HT1080 (cell line): Measurements from ENCODE around the gene GLRA3. TPM values are rescaled to one million over a fixed set of nuclear protein-coding genes. Genes with fewer than 3 reads are reported as not detected.
"Not testable (repeated sequence)": the region's sequence is repeated elsewhere in the genome, so short reads cannot be mapped to it uniquely, and the experiment has no call there.

ENCODE experiments used
- DNase-seq: peaks from one replicate; pipeline ENCODE4 v3.0.0-alpha.2; 2015; ENCODE audit warnings: low read depth
- total RNA-seq: library from RNA; depleted of rRNA; stranded (reverse); fragments of >200 nt; shearing (Covaris generic); gene quantifications from 2 replicates; pipeline ENCODE4 v1.2.3, GENCODE V29; 2014

The GLRA3 gene
- total RNA-seq, 1 experiment from 2014 or later: not detected

DNA sequence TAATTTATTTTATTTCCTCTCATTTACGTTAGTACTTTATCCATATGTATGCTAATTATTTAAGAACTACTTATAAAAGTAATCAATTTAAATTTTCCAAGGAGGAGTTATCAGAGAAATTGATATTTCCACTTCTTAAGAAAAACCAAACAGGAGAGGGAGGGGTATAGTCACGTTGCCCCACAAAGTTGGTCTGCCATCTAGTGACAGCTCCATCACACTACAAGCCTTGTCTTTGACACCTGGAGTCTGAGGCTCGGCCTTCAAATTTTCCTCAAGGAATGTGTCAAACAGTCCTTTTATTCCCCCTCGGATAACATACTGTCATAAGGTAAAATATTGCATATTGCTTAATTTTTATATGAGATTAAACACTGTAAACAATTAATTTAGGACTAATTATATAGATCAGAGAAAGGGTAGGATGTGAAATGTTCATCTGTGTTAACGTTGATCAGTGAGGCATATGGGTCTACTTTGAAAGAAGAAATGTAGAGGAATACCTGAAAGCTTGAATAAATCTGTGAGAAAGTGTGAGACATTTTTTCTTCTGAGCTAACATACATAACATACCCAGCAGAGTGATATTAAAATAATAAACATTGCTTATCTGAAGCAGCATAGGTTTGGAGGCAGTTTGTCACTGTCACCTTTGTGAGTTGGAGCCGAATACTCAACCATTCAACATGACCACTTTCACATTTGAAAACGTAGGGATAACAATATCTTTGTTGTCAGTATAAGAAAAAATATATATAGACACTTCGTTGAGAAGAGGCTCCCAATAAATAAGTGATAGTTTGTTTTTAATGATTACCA lies 114.4 kb downstream of the GLRA3 start:
- DNase-seq: peak; percentile 34

- no peak for DNase-seq
Observed at GRCh38 chr4:174713821-174714220, 115.2 kb downstream of the GLRA3 start.

DNA sequence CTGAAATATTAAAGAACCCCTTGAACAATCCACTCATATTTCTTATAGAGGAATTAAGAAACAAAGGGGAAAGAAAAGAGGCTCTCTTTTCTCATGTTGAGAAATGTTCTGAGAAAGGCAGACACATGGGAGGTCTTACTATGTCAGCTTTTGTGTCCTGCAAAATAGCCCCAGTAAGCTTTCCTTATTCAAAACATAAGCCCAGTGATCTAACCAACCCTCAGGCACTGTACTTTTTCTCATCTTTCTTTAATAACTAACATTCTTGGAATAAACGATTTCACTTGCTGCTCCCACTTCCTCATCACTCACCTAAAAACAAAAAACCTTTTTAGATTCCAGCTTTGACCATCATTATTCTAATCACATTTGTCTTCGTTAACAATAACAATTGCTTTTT lies 115.9 kb downstream of the GLRA3 start:
- no peak for DNase-seq

- no peak for DNase-seq
Observed at GRCh38 chr4:174709526-174709925, 119.5 kb downstream of the GLRA3 start.

DNA sequence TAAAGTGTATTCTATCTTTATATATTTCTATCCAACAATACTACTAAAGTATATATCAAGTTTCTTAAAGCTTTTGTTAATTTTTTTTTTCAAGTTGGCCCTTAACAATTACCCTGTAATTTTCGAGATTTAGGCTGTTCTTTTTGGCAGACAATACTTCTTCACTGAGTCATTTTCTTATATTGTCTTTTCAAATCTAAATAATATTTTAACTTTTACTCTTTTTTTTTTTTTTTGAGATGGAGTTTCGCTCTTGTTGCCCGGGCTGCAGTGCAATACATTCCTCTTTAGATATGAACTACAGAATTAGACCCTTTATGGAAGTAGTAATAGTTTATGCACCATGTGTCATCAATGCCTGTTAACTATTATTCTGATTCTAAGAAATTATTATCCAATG lies 120.7 kb downstream of the GLRA3 start:
- no peak for DNase-seq

DNA sequence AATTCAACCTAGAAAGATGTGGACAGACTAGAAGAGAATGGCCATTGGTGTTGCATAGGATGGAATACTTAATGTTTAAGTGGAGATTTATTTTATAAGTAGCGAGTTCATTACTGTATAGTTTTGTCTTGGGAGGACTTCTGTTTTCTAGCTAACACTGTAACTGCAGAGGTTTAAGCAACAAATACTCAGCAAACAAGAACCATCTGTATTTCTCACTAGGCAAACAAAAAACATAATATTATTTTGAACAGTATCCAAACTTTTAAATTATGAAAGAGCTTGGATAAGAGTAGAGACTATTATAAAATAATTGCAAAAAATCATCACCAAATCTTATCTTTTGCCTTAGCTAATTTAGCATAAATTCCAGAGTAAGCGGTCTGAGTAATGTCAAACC lies 121.1 kb downstream of the GLRA3 start:
- no peak for DNase-seq

DNA sequence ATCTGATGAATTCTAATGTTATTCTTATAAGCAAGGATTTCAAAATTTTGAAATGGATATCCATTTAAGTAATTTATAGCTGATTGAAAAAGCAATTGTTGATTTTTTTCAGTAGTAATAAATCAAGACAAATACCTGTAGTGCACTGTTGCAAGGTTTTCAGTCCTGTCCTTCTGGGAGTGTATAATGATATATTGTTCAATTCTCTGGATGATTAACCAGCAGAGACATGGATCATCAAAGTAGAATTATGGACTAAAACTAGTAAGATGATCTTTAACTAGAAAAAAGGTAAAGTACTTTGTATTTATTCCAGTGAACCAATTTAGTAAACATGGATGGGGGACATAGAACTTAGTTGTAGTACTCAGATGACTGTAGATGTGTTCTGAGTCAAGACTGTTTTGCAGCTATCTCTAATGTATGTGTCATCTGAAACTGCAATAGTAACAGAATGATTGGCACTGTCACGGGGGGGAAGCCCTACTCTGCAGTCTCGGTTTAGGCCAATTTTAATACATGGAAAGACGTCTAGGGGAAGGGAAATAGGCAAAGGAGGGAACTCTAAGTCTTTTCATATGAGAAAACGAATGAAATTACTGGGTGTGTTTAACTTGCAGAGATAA lies 121.9 kb downstream of the GLRA3 start:
- DNase-seq: no peak

GRCh38 chr4:174702979-174703478 lies 126.0 kb downstream of the GLRA3 start:
- DNase-seq: no peak

DNA sequence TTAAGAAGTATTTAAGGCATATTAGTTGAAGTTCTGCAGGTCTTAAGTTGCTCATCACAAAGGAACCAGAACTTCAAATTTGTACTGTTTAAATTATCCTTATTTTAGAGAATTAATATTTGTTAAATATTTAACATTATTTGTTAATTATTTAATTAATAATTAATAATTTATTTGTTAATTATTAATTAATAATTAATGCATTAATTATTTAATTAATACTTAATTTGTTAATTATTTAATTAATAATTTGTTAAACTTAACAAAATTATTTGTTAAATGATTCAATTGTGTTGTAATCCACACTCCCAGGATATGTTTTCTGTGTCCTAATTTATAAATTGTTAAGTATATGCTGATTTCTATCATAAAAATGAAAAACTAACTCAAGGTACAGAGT lies 129.4 kb downstream of the GLRA3 start:
- no peak for DNase-seq

GRCh38 chr4:174697896-174698295 lies 131.2 kb downstream of the GLRA3 start:
- DNase-seq: no peak

DNA sequence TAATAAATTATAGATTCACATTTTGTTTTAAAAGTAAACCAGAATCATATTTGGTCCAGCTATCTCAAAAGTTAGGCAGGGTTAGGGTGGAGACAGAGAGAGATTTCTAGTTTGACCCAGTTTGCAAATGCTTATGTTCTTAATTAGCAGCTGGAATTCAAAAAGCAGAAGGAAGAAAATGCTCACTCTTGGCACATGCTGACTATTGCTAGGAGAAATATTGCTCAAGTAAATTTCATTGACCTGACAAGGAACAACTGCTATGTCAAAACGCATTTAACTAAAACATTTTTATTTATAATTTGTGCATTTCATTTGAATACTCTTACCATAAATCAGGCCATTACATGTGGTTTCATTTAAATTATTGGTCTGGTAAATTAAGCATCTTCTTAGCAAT lies 131.8 kb downstream of the GLRA3 start:
- DNase-seq: no peak

DNA sequence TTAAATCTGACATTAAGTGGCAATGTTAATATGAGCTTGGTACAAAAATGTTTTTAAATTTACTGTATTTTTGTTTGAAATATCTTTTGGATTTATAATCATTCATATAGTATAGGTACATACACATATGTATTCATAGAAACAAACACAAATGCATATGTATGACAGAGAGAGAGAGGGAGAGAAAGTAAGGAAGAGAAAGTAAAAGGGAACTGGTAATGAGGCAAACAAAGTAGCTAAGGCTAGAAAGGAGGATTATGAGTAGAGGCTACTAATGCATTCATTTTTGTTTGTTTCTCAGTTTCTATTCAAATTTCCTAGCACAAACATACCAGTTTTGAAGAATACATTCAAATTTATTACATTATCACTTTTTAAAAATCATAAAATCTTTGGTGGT lies 132.4 kb downstream of the GLRA3 start:
- no peak for DNase-seq

DNA sequence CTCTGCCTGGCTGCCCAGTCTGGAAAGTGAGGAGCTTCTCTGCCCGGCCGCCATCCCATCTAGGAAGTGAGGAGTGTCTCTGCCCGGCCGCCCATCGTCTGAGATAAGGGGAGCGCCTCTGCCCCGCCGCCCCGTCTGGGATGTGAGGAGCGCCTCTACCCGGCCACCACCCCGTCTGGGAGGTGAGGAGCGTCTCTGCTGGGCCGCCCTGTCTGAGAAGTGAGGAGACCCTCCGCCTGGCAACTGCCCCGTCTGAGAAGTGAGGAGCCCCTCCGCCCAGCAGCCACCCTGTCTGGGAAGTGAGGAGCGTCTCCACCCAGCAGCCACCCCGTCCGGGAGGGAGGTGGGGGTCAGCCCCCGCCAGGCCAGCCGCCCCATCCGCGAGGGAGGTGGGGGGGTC lies 137.2 kb downstream of the GLRA3 start:
- not testable (repeated sequence) for DNase-seq

- no peak for DNase-seq
Observed at GRCh38 chr4:174690665-174691064, 138.4 kb downstream of the GLRA3 start.

GRCh38 chr4:174689618-174690017 lies 139.4 kb downstream of the GLRA3 start:
- DNase-seq: no peak

- DNase-seq: no peak
Observed at GRCh38 chr4:174686826-174687225, 142.2 kb downstream of the GLRA3 start.

- peak; percentile 66 for DNase-seq
Observed at GRCh38 chr4:174681723-174682300, 147.2 kb downstream of the GLRA3 start.

DNA sequence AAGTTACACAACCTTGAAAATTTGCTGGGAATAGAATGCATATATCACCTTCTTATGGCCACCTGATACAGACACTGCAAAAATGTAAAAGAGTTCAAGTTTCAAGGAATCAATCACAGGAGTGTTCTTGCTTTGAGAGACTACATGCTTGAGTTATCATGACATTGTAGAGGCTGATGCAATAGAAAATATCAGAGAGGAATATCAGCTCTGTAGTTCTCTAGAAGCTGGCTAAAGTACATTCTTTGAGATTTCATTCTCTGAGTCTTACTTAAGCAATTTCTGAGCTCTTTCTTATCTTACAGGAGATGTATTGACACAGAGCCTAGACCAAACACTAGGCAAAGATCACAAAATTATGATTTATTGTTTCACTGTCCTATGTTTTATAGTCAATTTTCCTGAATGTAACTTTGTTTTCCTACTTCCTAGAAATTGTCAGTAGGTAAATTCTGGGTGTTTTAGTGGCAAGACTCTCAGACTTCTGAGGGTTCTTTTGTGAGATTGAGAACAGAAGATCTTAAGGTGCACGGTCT lies 154.7 kb downstream of the GLRA3 start:
- no peak for DNase-seq

DNA sequence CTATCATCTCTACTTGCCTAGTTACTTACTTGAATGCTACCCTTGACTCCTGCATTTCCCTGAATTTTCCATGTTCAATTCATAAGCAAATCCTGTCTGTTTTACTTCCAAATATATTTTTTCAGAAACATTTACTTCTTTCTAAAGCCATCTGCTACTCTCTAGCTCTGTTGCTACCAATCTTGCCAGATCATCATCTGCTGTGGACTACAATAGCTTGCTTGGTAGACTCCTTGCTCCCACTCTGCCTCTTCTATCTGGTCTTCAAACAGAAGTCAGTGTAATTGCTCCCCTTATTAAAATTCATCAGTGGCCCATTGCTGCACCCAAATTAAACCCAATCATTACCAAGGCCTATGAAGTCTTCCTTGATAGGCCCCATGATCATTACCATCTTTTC lies 155.2 kb downstream of the GLRA3 start:
- DNase-seq: no peak

DNA sequence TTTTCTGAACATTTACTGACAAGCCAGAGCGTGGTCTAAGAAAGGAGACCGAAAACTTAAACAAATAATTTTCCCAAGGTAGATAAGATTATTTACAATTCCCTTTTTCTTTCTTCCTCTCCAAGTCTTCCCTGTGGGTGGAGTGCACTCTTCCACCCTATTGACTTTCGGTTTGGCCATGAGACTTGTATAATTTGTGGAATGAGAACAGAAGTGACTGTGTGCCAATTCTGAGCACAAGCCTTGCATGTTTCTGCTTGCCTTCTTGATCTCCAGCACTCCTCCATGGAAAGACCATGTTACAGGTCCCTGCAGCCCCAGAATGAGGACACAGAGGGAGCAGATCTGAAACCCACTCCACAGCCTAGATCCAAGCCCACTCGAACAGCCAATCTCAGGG lies 156.8 kb downstream of the GLRA3 start:
- DNase-seq: no peak

DNA sequence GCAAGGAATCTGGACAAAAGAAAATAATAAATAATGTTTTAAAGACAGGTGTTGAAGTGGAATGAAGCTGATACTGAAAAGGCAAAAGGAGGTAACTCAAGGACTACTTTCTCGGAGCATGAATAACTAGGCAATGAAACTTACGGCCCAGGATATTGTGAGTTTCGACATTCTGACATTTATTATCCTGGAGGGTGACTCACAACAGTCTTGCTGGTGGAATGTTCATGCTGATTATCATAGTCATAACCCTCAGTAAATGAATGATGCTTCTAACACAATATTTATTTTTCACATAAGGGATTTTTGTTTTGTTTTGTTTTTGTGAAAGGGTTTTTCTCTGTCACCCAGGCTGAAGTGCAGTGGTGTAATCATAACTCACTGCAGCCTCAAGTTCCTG lies 159.8 kb downstream of the GLRA3 start:
- DNase-seq: peak; percentile 75

DNA sequence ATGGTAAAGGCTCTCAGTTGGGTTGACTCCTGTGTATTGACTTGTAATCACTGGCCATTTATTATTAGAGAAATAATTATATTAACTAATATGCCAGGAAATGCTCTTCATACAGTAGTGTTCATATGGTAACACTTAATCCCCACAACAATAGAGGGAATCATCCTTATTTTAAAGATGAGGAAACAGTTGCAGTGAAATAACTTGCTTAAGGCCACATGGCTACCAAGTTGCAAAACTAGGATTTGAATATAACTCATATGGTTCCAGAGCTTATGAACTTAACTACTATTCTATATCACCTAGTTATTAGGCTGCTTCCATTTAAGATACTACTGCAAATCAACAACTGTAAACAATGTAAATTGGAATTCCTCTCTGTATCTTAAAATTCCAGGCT lies 163.2 kb downstream of the GLRA3 start:
- no peak for DNase-seq
